ENCODE data around the gene KIF1B.
"Not testable (repeated sequence)": the region's sequence is repeated elsewhere in the genome, so short reads cannot be mapped to it uniquely, and the experiment has no call there.

KIF1B gene

GRCh38 chr1:10236405-10237156 lies 26.2 kb downstream of the KIF1B start:
- H3K4me3 ChIP-seq (ENCODE audit: low read depth, low read length): no peak overlapping the region
- TF ChIP-seq CTCF (IDR thresholded peaks at IDR 0.05; ENCODE audit: low read depth, low read length): no peak

GRCh38 chr1:10237157-10237539 lies 26.8 kb downstream of the KIF1B start:
- no peak overlapping the region for H3K4me3 ChIP-seq (ENCODE audit: low read depth, low read length)
- no peak for TF ChIP-seq CTCF (IDR thresholded peaks at IDR 0.05; ENCODE audit: low read depth, low read length)

DNA sequence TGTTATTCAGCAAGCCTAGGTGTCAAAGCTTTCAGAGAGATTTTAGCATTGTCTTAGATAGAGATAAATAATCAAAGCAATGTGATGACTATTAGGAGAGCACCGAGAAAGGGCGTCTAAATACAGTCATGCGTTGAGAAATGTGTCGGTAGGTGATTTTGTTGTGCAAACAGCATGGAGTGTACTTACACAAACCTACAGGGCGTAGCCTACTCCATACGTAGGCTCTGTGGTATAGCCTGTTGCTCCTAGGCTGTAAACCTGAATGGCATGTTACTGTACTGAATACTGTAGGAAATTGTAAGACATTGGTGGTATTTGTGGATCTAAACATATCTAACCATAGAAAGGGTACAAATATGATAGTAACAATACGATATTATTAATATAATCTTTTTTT lies 31.8 kb downstream of the KIF1B start:
- no peak overlapping the region for H3K4me3 ChIP-seq (ENCODE audit: low read depth, low read length)
- TF ChIP-seq CTCF (IDR thresholded peaks at IDR 0.05; ENCODE audit: low read depth, low read length): no peak

- no peak for TF ChIP-seq CTCF (IDR thresholded peaks at IDR 0.05; ENCODE audit: low read depth, low read length)
- H3K4me3 ChIP-seq (ENCODE audit: low read depth, low read length): no peak overlapping the region
These were observed 32.4 kb downstream of the KIF1B start for GRCh38 chr1:10242811-10243210.

GRCh38 chr1:10245674-10246073 lies 35.3 kb downstream of the KIF1B start:
- H3K4me3 ChIP-seq (ENCODE audit: low read depth, low read length): no peak overlapping the region
- TF ChIP-seq CTCF (IDR thresholded peaks at IDR 0.05; ENCODE audit: low read depth, low read length): no peak

DNA sequence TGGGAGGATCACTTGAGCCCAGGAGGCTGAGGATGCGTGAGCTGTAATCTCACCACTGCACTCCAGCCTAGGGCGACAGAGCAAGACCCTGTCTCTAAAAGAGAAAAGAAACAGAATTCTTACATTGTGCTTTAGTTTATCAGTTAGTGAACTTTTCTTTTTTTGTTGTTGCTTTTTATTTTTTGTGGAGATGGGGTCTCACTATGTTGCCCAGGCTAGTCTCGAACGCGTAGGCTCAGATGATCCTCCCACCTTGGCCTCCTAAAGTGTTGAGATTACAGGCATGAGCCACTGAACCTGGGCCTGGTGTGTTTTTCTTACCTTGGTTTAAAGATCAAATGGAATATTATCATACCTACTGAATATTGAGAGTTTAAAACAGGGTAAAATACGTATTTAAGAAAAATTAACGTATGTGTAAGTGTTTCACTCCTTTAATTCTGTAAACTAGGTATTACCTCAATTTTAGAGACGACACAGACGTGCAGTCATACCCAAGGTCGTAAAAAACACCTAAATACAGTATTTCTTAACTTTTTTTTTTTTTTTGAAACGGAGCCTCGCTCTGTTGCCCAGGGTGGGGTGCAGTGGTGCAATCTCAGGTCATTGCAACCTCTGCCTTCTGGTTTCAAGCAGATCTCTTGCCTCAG lies 39.6 kb downstream of the KIF1B start:
- TF ChIP-seq CTCF (IDR thresholded peaks at IDR 0.05; ENCODE audit: low read depth, low read length): no peak

GRCh38 chr1:10250663-10251062 lies 40.3 kb downstream of the KIF1B start:
- no peak overlapping the region for H3K4me3 ChIP-seq (ENCODE audit: low read depth, low read length)
- no peak for TF ChIP-seq CTCF (IDR thresholded peaks at IDR 0.05; ENCODE audit: low read depth, low read length)

More for the DNA sequence above, 39.6 kb downstream of the KIF1B start:
- no peak overlapping the region for H3K4me3 ChIP-seq (ENCODE audit: low read depth, low read length)

- not testable (repeated sequence) for H3K4me3 ChIP-seq (ENCODE audit: low read depth, low read length)
These were observed 41.1 kb downstream of the KIF1B start for GRCh38 chr1:10251325-10252108.
